ENCODE measurements around the gene PDF.
"Not testable (repeated sequence)": the region's sequence is repeated elsewhere in the genome, so short reads cannot be mapped to it uniquely, and the experiment has no call there.

Gene PDF

DNA sequence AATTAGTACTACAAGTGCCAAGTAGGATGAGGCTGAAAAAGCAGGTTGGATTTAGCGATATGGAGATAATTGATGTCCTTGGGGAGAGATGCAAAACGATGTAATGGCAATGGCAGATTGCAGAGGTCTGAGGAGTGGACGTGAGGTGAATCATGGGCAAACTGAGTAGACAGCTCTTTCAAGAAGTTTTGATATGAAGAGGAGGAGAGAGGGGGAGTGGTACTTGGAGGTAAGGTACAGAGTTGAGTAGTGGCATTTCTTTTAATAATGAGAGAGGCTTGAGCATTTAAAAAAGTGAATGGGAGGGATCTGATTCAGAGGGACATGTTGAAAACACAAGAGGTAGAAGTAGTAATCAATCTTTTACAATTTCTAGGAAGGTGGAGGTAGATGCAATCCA lies 37.0 kb downstream of the PDF start:
- TF ChIP-seq CTCF (IDR thresholded peaks at IDR 0.05; ENCODE audit: borderline replicate concordance, control extremely low read depth, extremely low read depth, insufficient read depth, missing control alignments): no peak
- in situ Hi-C loops (cut with MboI; ENCODE audit: low sequenced_read_pairs, unreplicated experiment): no loop called here
- DNase-seq (ENCODE audit: low spot score): no peak

- in situ Hi-C loops (cut with MboI; ENCODE audit: low sequenced_read_pairs, unreplicated experiment): not testable (repeated sequence)
These were observed 38.7 kb downstream of the PDF start for GRCh38 chr16:69291657-69292056.

GRCh38 chr16:69286941-69287713 lies 43.3 kb downstream of the PDF start:
- in situ Hi-C loops (cut with MboI; ENCODE audit: low sequenced_read_pairs, unreplicated experiment): loop anchor here (10.0 kb wide), 1 partner anchor 132 kb away; no protein-coding TSS in a partner anchor
- DNase-seq (ENCODE audit: low spot score): peak; percentile 57
- TF ChIP-seq CTCF (IDR thresholded peaks at IDR 0.05; ENCODE audit: borderline replicate concordance, control extremely low read depth, extremely low read depth, insufficient read depth, missing control alignments): peak; percentile 6

More at GRCh38 chr16:69291657-69292056, 38.7 kb downstream of the PDF start:
- not testable (repeated sequence) for DNase-seq (ENCODE audit: low spot score)

DNA sequence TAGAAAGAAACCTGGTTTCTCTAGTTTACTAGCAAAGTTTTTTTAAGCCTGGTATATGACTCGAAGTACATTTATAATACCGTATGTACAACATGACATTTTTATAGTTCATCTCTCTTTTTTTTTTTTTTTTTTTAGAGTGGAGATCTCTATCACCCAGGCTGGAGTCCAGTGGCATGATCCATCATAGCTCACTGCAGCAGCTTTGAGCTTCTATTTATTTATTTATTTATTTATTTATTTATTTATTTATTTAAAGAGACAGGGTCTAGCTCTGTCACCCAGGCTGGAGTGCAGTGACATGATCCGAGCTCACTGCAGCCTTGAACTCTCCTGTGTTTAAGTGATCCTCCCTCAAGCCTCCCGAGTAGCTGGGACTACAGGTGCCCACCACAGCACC lies 45.1 kb downstream of the PDF start:
- no peak for DNase-seq (ENCODE audit: low spot score)
- in situ Hi-C loops (cut with MboI; ENCODE audit: low sequenced_read_pairs, unreplicated experiment): loop anchor here (10.0 kb wide), 1 partner anchor 130 kb away; no protein-coding TSS in a partner anchor
- no peak for TF ChIP-seq CTCF (IDR thresholded peaks at IDR 0.05; ENCODE audit: borderline replicate concordance, control extremely low read depth, extremely low read depth, insufficient read depth, missing control alignments)

GRCh38 chr16:69283851-69284250 lies 46.5 kb downstream of the PDF start:
- TF ChIP-seq CTCF (IDR thresholded peaks at IDR 0.05; ENCODE audit: borderline replicate concordance, control extremely low read depth, extremely low read depth, insufficient read depth, missing control alignments): no peak
- DNase-seq (ENCODE audit: low spot score): no peak
- in situ Hi-C loops (cut with MboI; ENCODE audit: low sequenced_read_pairs, unreplicated experiment): loop anchor here (10.0 kb wide), 1 partner anchor 129 kb away; no protein-coding TSS in a partner anchor

DNA sequence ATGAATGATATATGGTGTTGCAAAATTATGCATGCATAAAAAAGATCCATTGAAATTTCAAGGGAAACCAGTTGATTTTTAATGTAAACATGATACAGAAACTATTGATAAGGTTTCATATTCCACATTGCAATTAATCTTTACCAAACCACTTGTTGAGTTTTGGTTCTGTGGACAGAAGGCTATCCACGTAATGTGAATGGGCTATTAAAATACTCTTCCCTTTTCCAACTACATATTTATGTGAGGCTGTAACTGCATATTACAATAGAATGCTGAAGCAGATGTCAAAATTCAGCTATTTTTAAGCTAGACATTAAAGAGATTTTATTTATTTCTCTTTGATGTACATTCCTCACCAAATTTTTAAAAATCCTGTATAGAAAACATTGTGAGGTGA lies 53.0 kb downstream of the PDF start:
- DNase-seq (ENCODE audit: low spot score): no peak
- in situ Hi-C loops (cut with MboI; ENCODE audit: low sequenced_read_pairs, unreplicated experiment): no loop called here
- no peak for TF ChIP-seq CTCF (IDR thresholded peaks at IDR 0.05; ENCODE audit: borderline replicate concordance, control extremely low read depth, extremely low read depth, insufficient read depth, missing control alignments)

Measured in GM13976 (cell line).